HEK293 (cell line): Measurements from ENCODE around the gene PPM1E.

Source experiments
- CTCF ChIA-PET: fragments of 350-600 bp; formaldehyde crosslinking; extraction: SDS; loops from one replicate; lab custom pipeline; 2021; ENCODE audit warnings: antibody characterized with exemption; lab: Yijun Ruan, JAX
- POLR2A ChIA-PET: fragments of 300-600 bp; formaldehyde crosslinking; extraction: SDS; loops from one replicate; lab custom pipeline; 2020; ENCODE audit warnings: antibody characterized with exemption, inconsistent platforms; lab: Yijun Ruan, JAX
- H3K27ac ChIP-seq: fragments of 200-500 bp; sonication (Bioruptor generic); 2 replicates; pipeline ENCODE4 v1.5.1; 2014; ENCODE audit warnings: low read depth, low read length, control low read depth, inconsistent platforms; ENCODE audit errors: extremely low read depth
- H3K36me3 ChIP-seq, 2 experiments: fragments of 200-500 bp in 1 of 2; sonication (Bioruptor generic) in 1 of 2; 1 replicate in 1 of 2; 2 replicates in 1 of 2; pipeline ENCODE4 v1.5.1; 2014 to 2017; ENCODE audit warnings: inconsistent platforms in 2 of 2, low read length in 2 of 2; ENCODE audit not compliant: control insufficient read depth in 2 of 2, insufficient read depth in 1 of 2
- H3K4me1 ChIP-seq: fragments of 200-500 bp; sonication (Bioruptor generic); 2 replicates; pipeline ENCODE4 v1.5.1; 2014; ENCODE audit warnings: mild to moderate bottlenecking, low read length, inconsistent platforms; ENCODE audit not compliant: control insufficient read depth, insufficient read depth
- H3K4me3 ChIP-seq: 2 replicates; pipeline ENCODE4 v1.5.1; 2011; ENCODE audit warnings: low read depth, mild to moderate bottlenecking, control low read depth, low read length, moderate library complexity
- H3K9me3 ChIP-seq: fragments of 200-500 bp; sonication (Bioruptor generic); 2 replicates; pipeline ENCODE4 v1.5.1; 2014; ENCODE audit warnings: low read depth, low read length, inconsistent platforms; ENCODE audit not compliant: control insufficient read depth, insufficient read depth
- FEZF1 ChIP-seq: fragments of 450-650 bp; formaldehyde crosslinking; IDR thresholded peaks from 2 replicates; pipeline ENCODE4 v1.5.1; 2016; ENCODE audit warnings: missing biosample characterization, missing genetic modification characterization
- GFI1B ChIP-seq: fragments of 450-650 bp; formaldehyde crosslinking; IDR thresholded peaks from 2 replicates; pipeline ENCODE4 v1.5.1; 2016; ENCODE audit warnings: missing biosample characterization, missing genetic modification characterization
- HOXD13 ChIP-seq: sonication (generic); formaldehyde crosslinking; IDR thresholded peaks from 2 replicates; pipeline ENCODE4 v1.8.0; 2022; ENCODE audit warnings: missing genetic modification reagents, borderline replicate concordance
- SALL2 ChIP-seq: fragments of 450-650 bp; formaldehyde crosslinking; IDR thresholded peaks from 2 replicates; pipeline ENCODE4 v1.5.0; 2017; ENCODE audit warnings: missing biosample characterization, mild to moderate bottlenecking, missing genetic modification characterization, borderline replicate concordance
- SETDB1 ChIP-seq: IDR thresholded peaks from one replicate; pipeline ENCODE4 v1.6.1; 2017; ENCODE audit warnings: mild to moderate bottlenecking, low read length, moderate library complexity, mixed read lengths; ENCODE audit not compliant: insufficient read length
- TRIM28 ChIP-seq: IDR thresholded peaks from 2 replicates; pipeline ENCODE4 v1.6.1; 2011; ENCODE audit warnings: low read length, control low read depth, borderline replicate concordance
- ZIC2 ChIP-seq: fragments of 450-650 bp; formaldehyde crosslinking; IDR thresholded peaks from 2 replicates; pipeline ENCODE4 v1.5.1; 2016; ENCODE audit warnings: missing biosample characterization, missing genetic modification characterization
- ZNF132 ChIP-seq: fragments of 450-650 bp; formaldehyde crosslinking; IDR thresholded peaks from 2 replicates; pipeline ENCODE4 v1.5.1; 2017; ENCODE audit warnings: missing biosample characterization, missing genetic modification characterization, borderline replicate concordance
- ZNF140 ChIP-seq: fragments of 450-650 bp; formaldehyde crosslinking; IDR thresholded peaks from 2 replicates; pipeline ENCODE4 v1.5.1; 2016; ENCODE audit warnings: missing biosample characterization, missing genetic modification characterization
- ZNF223 ChIP-seq: fragments of 450-650 bp; formaldehyde crosslinking; IDR thresholded peaks from 2 replicates; pipeline ENCODE4 v1.5.1; 2016; ENCODE audit warnings: missing biosample characterization, missing genetic modification characterization
- ZNF274 ChIP-seq, 2 experiments: fragments of 200-500 bp in 1 of 2; fragments of 450-650 bp in 1 of 2; sonication (Bioruptor generic) in 1 of 2; formaldehyde crosslinking in 1 of 2; IDR thresholded peaks; 2 replicates each; pipeline versions ENCODE4 v1.5.1 to v1.6.1; 2014 to 2016; ENCODE audit warnings: borderline replicate concordance in 1 of 2, inconsistent platforms in 1 of 2, low read length in 1 of 2, missing biosample characterization in 1 of 2, missing genetic modification characterization in 1 of 2
- ZNF311 ChIP-seq: fragments of 450-650 bp; formaldehyde crosslinking; IDR thresholded peaks from 2 replicates; pipeline ENCODE4 v1.5.1; 2017; ENCODE audit warnings: missing biosample characterization, missing genetic modification characterization, borderline replicate concordance
- ZNF341 ChIP-seq: fragments of 450-650 bp; formaldehyde crosslinking; IDR thresholded peaks from 2 replicates; pipeline ENCODE4; 2016; ENCODE audit warnings: low read depth, missing biosample characterization, missing genetic modification characterization
- ZNF366 ChIP-seq: fragments of 450-650 bp; formaldehyde crosslinking; conservative IDR thresholded peaks from 2 replicates; pipeline ENCODE4 v1.5.1; 2016; ENCODE audit warnings: missing biosample characterization, missing genetic modification characterization
- ZNF391 ChIP-seq: fragments of 450-650 bp; formaldehyde crosslinking; IDR thresholded peaks from 2 replicates; pipeline ENCODE4 v1.5.1; 2016; ENCODE audit warnings: low read depth, missing biosample characterization, missing genetic modification characterization, borderline replicate concordance
- ZNF394 ChIP-seq: fragments of 450-650 bp; formaldehyde crosslinking; IDR thresholded peaks from 2 replicates; pipeline ENCODE4 v1.5.1; 2016; ENCODE audit warnings: missing biosample characterization, missing genetic modification characterization, mild to moderate bottlenecking, moderate library complexity, borderline replicate concordance
- ZNF398 ChIP-seq: fragments of 450-650 bp; formaldehyde crosslinking; IDR thresholded peaks from 2 replicates; pipeline ENCODE4 v1.5.1; 2017; ENCODE audit warnings: missing biosample characterization, missing genetic modification characterization
- ZNF404 ChIP-seq: fragments of 450-650 bp; formaldehyde crosslinking; IDR thresholded peaks from 2 replicates; pipeline ENCODE4 v1.5.1; 2017; ENCODE audit warnings: missing biosample characterization, missing genetic modification characterization
- ZNF561 ChIP-seq: fragments of 450-650 bp; IDR thresholded peaks from 2 replicates; pipeline ENCODE4 v1.5.1; 2018; ENCODE audit warnings: missing biosample characterization, missing genetic modification characterization, borderline replicate concordance
- ZNF791 ChIP-seq: fragments of 450-650 bp; formaldehyde crosslinking; IDR thresholded peaks from 2 replicates; pipeline ENCODE4 v1.5.1; 2016; ENCODE audit warnings: missing biosample characterization, missing genetic modification characterization
- TF ChIP-seq, protein P1 (sequence below): fragments of 450-650 bp; formaldehyde crosslinking; IDR thresholded peaks from 2 replicates; pipeline ENCODE4 v1.5.1; 2016; ENCODE audit warnings: missing biosample characterization, missing genetic modification characterization
- TF ChIP-seq, protein P2 (sequence below): fragments of 450-650 bp; formaldehyde crosslinking; conservative IDR thresholded peaks from 2 replicates; pipeline ENCODE4 v1.5.1; 2016; ENCODE audit warnings: low read depth, missing biosample characterization, missing genetic modification characterization

PPM1E gene

GRCh38 chr17:58911741-58912343 lies 156.2 kb downstream of the PPM1E start:
- peak; percentile 98 for TF ChIP-seq SETDB1
- no peak for TF ChIP-seq HOXD13
- TF ChIP-seq ZNF223 = no peak
- peak; percentile 97 for TF ChIP-seq ZNF561 (tag by site-specific recombination)
- TF ChIP-seq ZNF140 = no peak
- no peak for TF ChIP-seq ZNF791 (tag by site-specific recombination)
- no peak for TF ChIP-seq ZNF366 (tag by site-specific recombination)
- peak; percentile 97 for TF ChIP-seq TRIM28
- TF ChIP-seq, protein P1, sequence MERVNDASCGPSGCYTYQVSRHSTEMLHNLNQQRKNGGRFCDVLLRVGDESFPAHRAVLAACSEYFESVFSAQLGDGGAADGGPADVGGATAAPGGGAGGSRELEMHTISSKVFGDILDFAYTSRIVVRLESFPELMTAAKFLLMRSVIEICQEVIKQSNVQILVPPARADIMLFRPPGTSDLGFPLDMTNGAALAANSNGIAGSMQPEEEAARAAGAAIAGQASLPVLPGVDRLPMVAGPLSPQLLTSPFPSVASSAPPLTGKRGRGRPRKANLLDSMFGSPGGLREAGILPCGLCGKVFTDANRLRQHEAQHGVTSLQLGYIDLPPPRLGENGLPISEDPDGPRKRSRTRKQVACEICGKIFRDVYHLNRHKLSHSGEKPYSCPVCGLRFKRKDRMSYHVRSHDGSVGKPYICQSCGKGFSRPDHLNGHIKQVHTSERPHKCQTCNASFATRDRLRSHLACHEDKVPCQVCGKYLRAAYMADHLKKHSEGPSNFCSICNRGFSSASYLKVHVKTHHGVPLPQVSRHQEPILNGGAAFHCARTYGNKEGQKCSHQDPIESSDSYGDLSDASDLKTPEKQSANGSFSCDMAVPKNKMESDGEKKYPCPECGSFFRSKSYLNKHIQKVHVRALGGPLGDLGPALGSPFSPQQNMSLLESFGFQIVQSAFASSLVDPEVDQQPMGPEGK (tag by site-specific recombination) = no peak
- no peak for TF ChIP-seq ZNF132
- no peak for TF ChIP-seq ZNF341
- no peak for TF ChIP-seq SALL2 (tag by site-specific recombination)
- no peak for TF ChIP-seq ZNF311 (tag by site-specific recombination)
- no peak for TF ChIP-seq ZNF391 (tag by site-specific recombination)
- TF ChIP-seq, all 188 proteins: peak for 3
- Histone ChIP-seq H3K9me3 (no peaks in the 10 kb centered on the region), H3K4me3 (no peak overlapping the region), H3K36me3 (no peaks in the 10 kb centered on the region), H3K4me1 (no peaks in the 10 kb centered on the region), H3K27ac (no peak overlapping the region)
- ChIA-PET CTCF (no interaction called here), POLR2A (no interaction called here)

DNA sequence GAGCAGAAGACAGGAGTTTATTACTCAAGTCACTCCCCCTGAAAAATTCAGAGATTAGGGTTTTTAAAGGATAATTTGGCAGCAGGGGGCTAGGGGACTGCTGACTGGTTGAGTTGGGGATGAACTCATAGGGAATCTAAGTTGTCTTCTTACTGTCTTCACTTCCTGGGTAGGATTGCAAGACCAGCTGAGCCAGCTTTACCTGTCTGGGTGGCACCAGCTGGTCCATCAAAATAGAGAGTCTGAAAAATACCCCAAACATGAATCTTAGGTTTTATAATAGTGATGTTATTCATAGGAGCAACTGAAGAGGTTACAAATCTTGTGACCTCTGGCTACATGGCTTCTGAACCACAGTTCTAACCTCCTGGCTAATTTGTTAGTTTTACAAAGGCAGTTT lies 157.9 kb downstream of the PPM1E start:
- no peaks in the 10 kb centered on the region for H3K36me3 ChIP-seq
- CTCF ChIA-PET = interaction anchor here (0.9 kb wide), 1 partner anchor 79 kb away, joined by 3 read pairs; no protein-coding TSS in a partner anchor
- H3K27ac ChIP-seq = no peak overlapping the region
- TF ChIP-seq ZNF394 (no peak), ZIC2 (0 out of 2 replicates have a peak, but pooled peaks have one; percentile 29)
- peaks cover 8% of the 10 kb centered on the region for H3K4me1 ChIP-seq
- H3K4me3 ChIP-seq = no peak overlapping the region
- POLR2A ChIA-PET = no interaction called here
- H3K9me3 ChIP-seq = no peaks in the 10 kb centered on the region

GRCh38 chr17:58913971-58914769 lies 158.5 kb downstream of the PPM1E start:
- Histone ChIP-seq H3K4me1 (peaks cover 11% of the 10 kb centered on the region), H3K9me3 (no peaks in the 10 kb centered on the region), H3K27ac (no peak overlapping the region), H3K36me3 (no peaks in the 10 kb centered on the region), H3K4me3 (no peak overlapping the region)
- CTCF ChIA-PET = interaction anchor here (0.6 to 1.0 kb wide), 2 partner anchors 91 to 103 kb away, joined by 3 read pairs; no protein-coding TSS in a partner anchor
- POLR2A ChIA-PET = no interaction called here
- TF ChIP-seq ZNF398 = no peak
- TF ChIP-seq FEZF1 = peak; percentile 89
- TF ChIP-seq GFI1B (tag by site-specific recombination) = no peak
- no peak for TF ChIP-seq ZNF394
- TF ChIP-seq, protein P2, sequence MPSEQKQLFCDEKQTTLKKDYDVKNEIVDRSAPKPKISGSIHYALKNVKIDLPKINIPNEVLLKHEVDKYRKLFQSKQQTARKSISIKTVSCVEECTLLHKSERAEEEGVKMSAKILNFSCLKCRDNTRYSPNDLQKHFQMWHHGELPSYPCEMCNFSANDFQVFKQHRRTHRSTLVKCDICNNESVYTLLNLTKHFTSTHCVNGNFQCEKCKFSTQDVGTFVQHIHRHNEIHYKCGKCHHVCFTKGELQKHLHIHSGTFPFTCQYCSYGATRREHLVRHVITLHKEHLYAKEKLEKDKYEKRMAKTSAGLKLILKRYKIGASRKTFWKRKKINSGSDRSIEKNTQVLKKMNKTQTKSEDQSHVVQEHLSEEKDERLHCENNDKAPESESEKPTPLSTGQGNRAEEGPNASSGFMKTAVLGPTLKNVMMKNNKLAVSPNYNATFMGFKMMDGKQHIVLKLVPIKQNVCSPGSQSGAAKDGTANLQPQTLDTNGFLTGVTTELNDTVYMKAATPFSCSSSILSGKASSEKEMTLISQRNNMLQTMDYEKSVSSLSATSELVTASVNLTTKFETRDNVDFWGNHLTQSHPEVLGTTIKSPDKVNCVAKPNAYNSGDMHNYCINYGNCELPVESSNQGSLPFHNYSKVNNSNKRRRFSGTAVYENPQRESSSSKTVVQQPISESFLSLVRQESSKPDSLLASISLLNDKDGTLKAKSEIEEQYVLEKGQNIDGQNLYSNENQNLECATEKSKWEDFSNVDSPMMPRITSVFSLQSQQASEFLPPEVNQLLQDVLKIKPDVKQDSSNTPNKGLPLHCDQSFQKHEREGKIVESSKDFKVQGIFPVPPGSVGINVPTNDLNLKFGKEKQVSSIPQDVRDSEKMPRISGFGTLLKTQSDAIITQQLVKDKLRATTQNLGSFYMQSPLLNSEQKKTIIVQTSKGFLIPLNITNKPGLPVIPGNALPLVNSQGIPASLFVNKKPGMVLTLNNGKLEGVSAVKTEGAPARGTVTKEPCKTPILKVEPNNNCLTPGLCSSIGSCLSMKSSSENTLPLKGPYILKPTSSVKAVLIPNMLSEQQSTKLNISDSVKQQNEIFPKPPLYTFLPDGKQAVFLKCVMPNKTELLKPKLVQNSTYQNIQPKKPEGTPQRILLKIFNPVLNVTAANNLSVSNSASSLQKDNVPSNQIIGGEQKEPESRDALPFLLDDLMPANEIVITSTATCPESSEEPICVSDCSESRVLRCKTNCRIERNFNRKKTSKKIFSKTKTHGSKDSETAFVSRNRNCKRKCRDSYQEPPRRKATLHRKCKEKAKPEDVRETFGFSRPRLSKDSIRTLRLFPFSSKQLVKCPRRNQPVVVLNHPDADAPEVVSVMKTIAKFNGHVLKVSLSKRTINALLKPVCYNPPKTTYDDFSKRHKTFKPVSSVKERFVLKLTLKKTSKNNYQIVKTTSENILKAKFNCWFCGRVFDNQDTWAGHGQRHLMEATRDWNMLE (tag by site-specific recombination) = peak; percentile 51
- TF ChIP-seq ZNF274 (IDR thresholded peaks at IDR 0.05; ENCODE audit: low read length) = no peak
- no peak for TF ChIP-seq ZNF274 (tag by site-specific recombination; IDR thresholded peaks at IDR 0.05; ENCODE audit: borderline replicate concordance)
- TF ChIP-seq ZNF404 (tag by site-specific recombination) = peak; percentile 54; the same call in 1 of the 2 replicates
